HepG2 (cell line): ENCODE results near the gene SNPH. TPM values are rescaled to one million over a fixed set of nuclear protein-coding genes. Genes with fewer than 3 reads are reported as not detected.

Source experiments
- ATAC-seq: fragments of 200-7000 bp; cut with Tn5 transposase; 3 replicates; pipeline ENCODE4 v1.9.1; 2020; ENCODE audit warnings: mild to moderate bottlenecking, moderate library complexity
- BruUV-seq: library from RNA; stranded (reverse); fragments of 400-500 nt; replicated peaks from 2 replicates; lab custom pipeline; 2021; lab: Mats Ljungman, UMichigan
- CTCF ChIA-PET: fragments of 300-600 bp; formaldehyde crosslinking; extraction: SDS; loops from one replicate; lab custom pipeline; 2021; ENCODE audit warnings: low total read pairs, inconsistent platforms, low intra/inter-chr PET ratio; lab: Yijun Ruan, JAX
- POLR2A ChIA-PET: fragments of 350-600 bp; sonication (Branson Sonifier 250); formaldehyde crosslinking; loops from one replicate; lab custom pipeline; 2020; ENCODE audit warnings: antibody characterized with exemption, inconsistent platforms; lab: Yijun Ruan, JAX
- DNase-seq: peaks from one replicate; pipeline ENCODE4 v3.0.0-alpha.2; 2015; ENCODE audit warnings: low spot score
- FAIRE-seq: peaks from 3 replicates; lab custom pipeline; 2011; peaks lifted over from hg19 to GRCh38; lab: Jason Lieb, UNC
- H2AFZ ChIP-seq: one replicate; pipeline ENCODE4 v1.6.1; 2011; ENCODE audit warnings: low read length, inconsistent platforms
- H3K27ac ChIP-seq: fragments of 300-600 bp; 3 replicates; pipeline ENCODE4 v1.8.0; 2011; ENCODE audit warnings: mixed run types, mild to moderate bottlenecking, mixed read lengths, low read length, inconsistent platforms; ENCODE audit not compliant: insufficient read depth; ENCODE audit errors: extremely low read length
- H3K27me3 ChIP-seq, 2 experiments: fragments of 200-600 bp in 1 of 2; 2 replicates in 1 of 2; 3 replicates in 1 of 2; pipeline versions ENCODE4 v1.6.0 to v1.8.0; 2011; ENCODE audit warnings: low read length in 2 of 2, mild to moderate bottlenecking in 2 of 2, moderate library complexity in 2 of 2, inconsistent platforms in 1 of 2; ENCODE audit not compliant: insufficient read depth in 2 of 2, control insufficient read depth in 1 of 2
- H3K36me3 ChIP-seq, 2 experiments: fragments of 200-600 bp in 1 of 2; replicated peaks in 1 of 2; 2 replicates in 1 of 2; 3 replicates in 1 of 2; pipeline versions ENCODE4 v1.5.1 to v1.8.0; 2011; ENCODE audit warnings: low read length in 2 of 2, inconsistent platforms in 1 of 2; ENCODE audit not compliant: insufficient read depth in 2 of 2, control insufficient read depth in 1 of 2
- H3K4me1 ChIP-seq: 2 replicates; pipeline ENCODE4 v1.5.1; 2012; ENCODE audit warnings: low read length, inconsistent platforms; ENCODE audit not compliant: insufficient read depth
- H3K4me2 ChIP-seq: 2 replicates; pipeline ENCODE4 v1.6.0; 2011; ENCODE audit warnings: low read depth, low read length, inconsistent platforms
- H3K4me3 ChIP-seq, 3 experiments: fragments of 200-600 bp in 1 of 3; sonication (generic), shearing (Covaris generic) in 1 of 3; replicated peaks in 1 of 3; 2 replicates each; pipeline ENCODE4 v1.5.1; 2011 to 2016; ENCODE audit warnings: low read length in 3 of 3, inconsistent platforms in 2 of 3, low read depth in 2 of 3, mild to moderate bottlenecking in 2 of 3, control low read depth in 1 of 3, mixed read lengths in 1 of 3; ENCODE audit not compliant: insufficient read depth in 1 of 3
- H3K79me2 ChIP-seq: one replicate; pipeline ENCODE4 v1.6.1; 2011; ENCODE audit warnings: low read length, inconsistent platforms; ENCODE audit not compliant: insufficient read depth
- H3K9ac ChIP-seq: 2 replicates; pipeline ENCODE4 v1.6.0; 2011; ENCODE audit warnings: mild to moderate bottlenecking, low read depth, low read length, inconsistent platforms; ENCODE audit not compliant: insufficient read depth
- H3K9me3 ChIP-seq: 2 replicates; pipeline ENCODE4 v1.5.1; 2012; ENCODE audit warnings: mild to moderate bottlenecking, low read length
- H4K20me1 ChIP-seq: 2 replicates; pipeline ENCODE4 v1.6.0; 2011; ENCODE audit warnings: inconsistent platforms, mild to moderate bottlenecking, low read length, moderate library complexity; ENCODE audit not compliant: insufficient read depth
- KMT2A ChIP-seq: sonication (generic); formaldehyde crosslinking; IDR thresholded peaks from 2 replicates; pipeline ENCODE4 v1.4.0; 2020; ENCODE audit warnings: missing genetic modification reagents
- RBM22 ChIP-seq: fragments of 200-400 bp; formaldehyde crosslinking; optimal IDR thresholded peaks from 2 replicates; pipeline ENCODE3; 2017; ENCODE audit warnings: mild to moderate bottlenecking, low read length, moderate library complexity
- WGBS: methylation state at CpG from one replicate; pipeline ENCODE4 v1.1.6; 2017; ENCODE audit warnings: low lambda C conversion rate; 5-methylcytosine and 5-hydroxymethylcytosine counted together
- in situ Hi-C: cut with HindIII; loops from 2 replicates; pipeline ENCODE4 v1.10.0; 2017; ENCODE audit warnings: low pct_unique_long_range_greater_than_20kb; ENCODE audit not compliant: extremely low pct_ligation_motif_present
- intact Hi-C: fragments of 100-400 bp; cut with micrococcal nuclease; formaldehyde crosslinking; loops from one replicate; pipeline ENCODE4 v1.10.0; 2022; ENCODE audit not compliant: unreplicated experiment
- polyA plus RNA-seq, 8 experiments: library from polyadenylated mRNA; depleted of rRNA in 3 of 8; stranded (reverse) in 7 of 8; unstranded in 1 of 8; fragments of >200 nt; fragmentation: Illumina TruSeq in 4 of 8; extraction: Trizol in 4 of 8; gene quantifications; 2 replicates each; pipeline versions ENCODE4 v1.2.1 to v1.2.3, GENCODE V29; 2011 to 2016; ENCODE audit warnings: low read depth in 4 of 8, missing spikeins in 1 of 8, mixed read lengths in 1 of 8; ENCODE audit not compliant: insufficient read depth in 1 of 8
- total RNA-seq, 5 experiments: library from RNA; depleted of rRNA; stranded (reverse); fragments of >200 nt; fragmentation: Illumina TruSeq; extraction: Trizol; gene quantifications; 2 replicates each; pipeline ENCODE4 v1.2.3, GENCODE V29; 2016; ENCODE audit warnings: low read depth in 1 of 5

Gene SNPH
- total and polyA plus RNA-seq, 2 of the 13 experiments (the other 11 are each of a cell fraction or from before 2014, with no cell fraction given) = 0.09 TPM; not detected in 1

DNA sequence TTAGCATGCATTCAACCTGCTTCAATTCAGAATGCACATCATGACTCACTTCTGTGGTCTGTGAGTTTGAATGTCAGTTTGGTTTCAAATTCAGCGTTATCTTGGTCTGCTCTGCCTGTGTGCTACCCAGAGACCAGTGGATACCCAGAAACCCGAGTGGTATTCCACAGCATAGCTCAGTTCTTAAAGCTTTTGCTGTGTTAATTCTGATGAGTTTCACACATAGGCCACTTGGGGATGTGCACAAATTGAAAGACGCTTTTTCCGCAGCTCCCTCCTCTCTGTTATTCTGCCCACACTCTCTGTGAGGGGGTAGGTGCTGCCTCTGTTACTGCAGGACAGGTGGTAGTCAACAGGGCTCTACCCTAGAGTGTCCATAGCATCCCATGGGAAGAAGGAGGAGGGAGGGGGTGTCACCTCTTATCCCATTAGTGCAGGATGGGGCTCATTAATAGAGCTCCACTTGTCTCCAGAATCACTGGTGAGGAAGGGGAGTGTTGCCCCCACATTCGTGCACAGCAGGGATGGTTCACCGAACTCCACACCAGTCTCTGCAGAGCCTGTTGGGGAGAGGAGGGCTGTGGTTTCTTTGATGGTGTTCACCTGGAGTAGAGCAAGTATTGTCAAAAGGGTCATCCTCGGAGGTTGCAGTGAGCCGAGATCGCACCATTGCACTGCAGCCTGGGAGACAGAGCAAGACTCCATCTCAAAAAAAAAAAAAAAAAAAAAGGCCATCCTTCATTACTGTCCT, 92.0 kb downstream of the SNPH start:
- no peak overlapping the region for H3K27ac ChIP-seq
- DNase-seq (no peak), FAIRE-seq (no peak), ATAC-seq (no peak)
- in situ Hi-C loops = no loop called here
- no peaks in the 10 kb centered on the region for H3K27me3 ChIP-seq
- no peak overlapping the region for H3K4me2 ChIP-seq
- no peak for TF ChIP-seq KMT2A
- TF ChIP-seq RBM22 = peak; percentile 29
- peaks cover 24 to 66% of the 10 kb centered on the region in 2 experiments for H3K36me3 ChIP-seq
- no peak overlapping the region for H3K4me3 ChIP-seq
- peaks cover 9% of the 10 kb centered on the region for H3K79me2 ChIP-seq
- no peaks in the 10 kb centered on the region; the same call in 1 of the 2 replicates for H4K20me1 ChIP-seq
- 97% methylated on average over 9 of the region's 9 CpGs for WGBS
- intact Hi-C loops = no loop called here
- POLR2A ChIA-PET = no interaction called here
- BruUV-seq = no TSS peak
- H3K4me1 ChIP-seq = no peaks in the 10 kb centered on the region
- no peak overlapping the region for H2AFZ ChIP-seq
- H3K9ac ChIP-seq = no peak overlapping the region
- peaks cover 17% of the 10 kb centered on the region; the same call in 1 of the 2 replicates for H3K9me3 ChIP-seq
- CTCF ChIA-PET = no interaction called here

Other genes starting within 250 kb of the SNPH start
- gene PSMF1, start 147.7 kb upstream of the SNPH start, total RNA-seq (2016; rRNA removed; fragmentation: Illumina TruSeq; extraction: Trizol) = 86.0 and 113 TPM in 2 replicates
- gene PSMF1, start 147.7 kb upstream of the SNPH start, polyA plus RNA-seq (2011; rRNA removed) = 82.5 and 90.6 TPM in 2 replicates
- gene TMEM74B, start 81.3 kb upstream of the SNPH start, total RNA-seq (2016; rRNA removed; fragmentation: Illumina TruSeq; extraction: Trizol) = 2.9 and 4.7 TPM in 2 replicates
- 18.4 and 25.0 TPM in 2 replicates for gene TMEM74B, start 81.3 kb upstream of the SNPH start, polyA plus RNA-seq (2011; rRNA removed)
- 0.20 TPM in 2 replicates for gene C20orf202, start 62.8 kb upstream of the SNPH start, total RNA-seq (2016; rRNA removed; fragmentation: Illumina TruSeq; extraction: Trizol)
- gene C20orf202, start 62.8 kb upstream of the SNPH start, polyA plus RNA-seq (2011; rRNA removed) = 0.91 and 1.2 TPM in 2 replicates
- not detected in 2 replicates for gene RAD21L1, start 40.2 kb upstream of the SNPH start, total RNA-seq (2016; rRNA removed; fragmentation: Illumina TruSeq; extraction: Trizol)
- gene RAD21L1, start 40.2 kb upstream of the SNPH start, polyA plus RNA-seq (2011; rRNA removed) = not detected in 2 replicates
- 0.87 and 1.2 TPM in 2 replicates for gene SDCBP2, start 62.8 kb downstream of the SNPH start, total RNA-seq (2016; rRNA removed; fragmentation: Illumina TruSeq; extraction: Trizol)
- 2.4 and 2.9 TPM in 2 replicates for gene SDCBP2, start 62.8 kb downstream of the SNPH start, polyA plus RNA-seq (2011; rRNA removed)
- gene FKBP1A, start 126.8 kb downstream of the SNPH start, total RNA-seq (2016; rRNA removed; fragmentation: Illumina TruSeq; extraction: Trizol) = 119 and 188 TPM in 2 replicates
- gene FKBP1A, start 126.8 kb downstream of the SNPH start, polyA plus RNA-seq (2011; rRNA removed) = 436 and 468 TPM in 2 replicates
- 62.7 and 74.0 TPM in 2 replicates for gene NSFL1C, start 200.6 kb downstream of the SNPH start, total RNA-seq (2016; rRNA removed; fragmentation: Illumina TruSeq; extraction: Trizol)
- gene NSFL1C, start 200.6 kb downstream of the SNPH start, polyA plus RNA-seq (2011; rRNA removed) = 22.9 and 31.9 TPM in 2 replicates
- gene SIRPB2, start 225.1 kb downstream of the SNPH start, total RNA-seq (2016; rRNA removed; fragmentation: Illumina TruSeq; extraction: Trizol) = not detected in 2 replicates
- not detected in 2 replicates for gene SIRPB2, start 225.1 kb downstream of the SNPH start, polyA plus RNA-seq (2011; rRNA removed)